SK-N-SH treated with all-trans-retinoic acid at 6 μM for 48 hours (cell line): Measurements from ENCODE around the gene TSG101.

Experiments
- ATAC-seq: fragments of 200-7000 bp; cut with Tn5 transposase; 3 replicates; pipeline ENCODE4 v1.9.1; 2020; ENCODE audit warnings: mild to moderate bottlenecking, moderate library complexity
- ARNTL ChIP-seq: fragments of 450-650 bp; formaldehyde crosslinking; IDR thresholded peaks from 2 replicates; pipeline ENCODE4 v1.5.0; 2020; ENCODE audit warnings: low read depth, mild to moderate bottlenecking, moderate library complexity, borderline replicate concordance
- BACH2 ChIP-seq: fragments of 250-450 bp; sonication (Bioruptor Pico); IDR thresholded peaks from 2 replicates; pipeline ENCODE4 v1.9.0; 2021; ENCODE audit warnings: mild to moderate bottlenecking, borderline replicate concordance
- CSDC2 ChIP-seq: fragments of 250-450 bp; sonication (Bioruptor Pico); IDR thresholded peaks from 2 replicates; pipeline ENCODE4 v1.5.0; 2020; ENCODE audit warnings: mild to moderate bottlenecking, moderate library complexity
- ESRRG ChIP-seq: fragments of 250-450 bp; sonication (Bioruptor Pico); IDR thresholded peaks from 2 replicates; pipeline ENCODE4 v1.6.1; 2021; ENCODE audit warnings: mild to moderate bottlenecking
- GLIS3 ChIP-seq: fragments of 250-450 bp; sonication (Bioruptor Pico); IDR thresholded peaks from 2 replicates; pipeline ENCODE4 v1.5.0; 2020; ENCODE audit warnings: mild to moderate bottlenecking, moderate library complexity
- ISL1 ChIP-seq: fragments of 250-450 bp; sonication (Bioruptor Pico); IDR thresholded peaks from 2 replicates; pipeline ENCODE4 v2.1.2; 2022; ENCODE audit warnings: mild to moderate bottlenecking, moderate library complexity
- OSR1 ChIP-seq: fragments of 250-450 bp; sonication (Bioruptor Pico); IDR thresholded peaks from 2 replicates; pipeline ENCODE4 v1.8.0; 2022; ENCODE audit warnings: moderate library complexity, mild to moderate bottlenecking, inconsistent platforms
- PPARA ChIP-seq: fragments of 250-450 bp; sonication (Bioruptor Pico); IDR thresholded peaks from 2 replicates; pipeline ENCODE4 v1.5.0; 2020; ENCODE audit warnings: mild to moderate bottlenecking, borderline replicate concordance
- RARB ChIP-seq: fragments of 250-450 bp; sonication (Bioruptor Pico); IDR thresholded peaks from 2 replicates; pipeline ENCODE4 v1.8.0; 2021; ENCODE audit warnings: mild to moderate bottlenecking, moderate library complexity
- SNAI2 ChIP-seq: fragments of 250-450 bp; sonication (Bioruptor Pico); IDR thresholded peaks from 2 replicates; pipeline ENCODE4 v1.5.0; 2020; ENCODE audit warnings: mild to moderate bottlenecking, moderate library complexity
- TCF4 ChIP-seq: fragments of 250-450 bp; sonication (Bioruptor Pico); IDR thresholded peaks from 2 replicates; pipeline ENCODE4 v1.8.0; 2021; ENCODE audit warnings: mild to moderate bottlenecking, moderate library complexity, borderline replicate concordance
- TOX ChIP-seq: fragments of 250-450 bp; sonication (Bioruptor Pico); IDR thresholded peaks from 2 replicates; pipeline ENCODE4 v1.8.0; 2021; ENCODE audit warnings: mild to moderate bottlenecking, moderate library complexity, borderline replicate concordance
- ZC3H10 ChIP-seq: fragments of 250-450 bp; sonication (Bioruptor Pico); IDR thresholded peaks from 2 replicates; pipeline ENCODE4 v1.5.1; 2021; ENCODE audit warnings: mild to moderate bottlenecking, moderate library complexity
- ZFP3 ChIP-seq: fragments of 250-450 bp; sonication (Bioruptor Pico); IDR thresholded peaks from 2 replicates; pipeline ENCODE4 v1.5.0; 2020; ENCODE audit warnings: mild to moderate bottlenecking, moderate library complexity
- ZFP30 ChIP-seq: fragments of 450-650 bp; formaldehyde crosslinking; IDR thresholded peaks from 2 replicates; pipeline ENCODE4 v1.5.0; 2022; ENCODE audit warnings: mild to moderate bottlenecking, moderate library complexity
- ZNF565 ChIP-seq: fragments of 450-650 bp; formaldehyde crosslinking; conservative IDR thresholded peaks from 2 replicates; pipeline ENCODE4 v1.5.0; 2020; ENCODE audit warnings: low read depth, mild to moderate bottlenecking, moderate library complexity
- ZNF70 ChIP-seq: fragments of 450-650 bp; formaldehyde crosslinking; IDR thresholded peaks from 2 replicates; pipeline ENCODE4 v1.5.0; 2020; ENCODE audit warnings: mild to moderate bottlenecking, moderate library complexity
- ZNF8 ChIP-seq: fragments of 450-650 bp; formaldehyde crosslinking; IDR thresholded peaks from 2 replicates; pipeline ENCODE4 v1.5.0; 2020; ENCODE audit warnings: mild to moderate bottlenecking, moderate library complexity
- TF ChIP-seq, protein P1 (sequence below): fragments of 250-450 bp; sonication (Bioruptor Pico); IDR thresholded peaks from 2 replicates; pipeline ENCODE4 v1.5.1; 2020; ENCODE audit warnings: low read depth, mild to moderate bottlenecking, moderate library complexity
- TF ChIP-seq, protein P2 (sequence below): fragments of 250-450 bp; sonication (Bioruptor Pico); IDR thresholded peaks from 2 replicates; pipeline ENCODE4 v1.8.0; 2020; ENCODE audit warnings: mild to moderate bottlenecking, moderate library complexity, borderline replicate concordance
- TF ChIP-seq, protein P3 (sequence below): fragments of 250-450 bp; sonication (Bioruptor Pico); IDR thresholded peaks from 2 replicates; pipeline ENCODE4 v1.5.0; 2020; ENCODE audit warnings: mild to moderate bottlenecking, moderate library complexity
- TF ChIP-seq, protein P4 (sequence below): fragments of 250-450 bp; sonication (Bioruptor Pico); IDR thresholded peaks from 2 replicates; pipeline ENCODE4 v1.5.1; 2021; ENCODE audit warnings: mild to moderate bottlenecking, moderate library complexity

The TSG101 gene

DNA sequence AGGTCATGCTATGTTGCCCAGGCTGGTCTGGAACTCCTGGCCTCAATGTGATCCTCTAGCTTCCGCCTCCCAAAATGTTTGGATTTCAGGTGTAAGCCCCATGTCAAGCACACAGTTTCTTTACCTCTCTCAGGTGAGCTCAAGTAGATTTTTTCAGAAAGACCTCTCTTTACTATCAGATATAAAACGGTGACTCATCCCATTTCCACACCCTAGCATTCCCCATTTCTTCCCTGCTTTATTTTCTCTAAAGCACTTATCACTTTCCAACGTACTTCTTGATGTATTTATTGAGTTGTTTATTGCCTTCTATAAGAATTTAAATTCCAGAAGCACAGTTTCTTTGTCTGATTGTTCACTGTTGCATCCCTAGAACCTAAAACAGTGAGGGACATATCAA lies 3.7 kb downstream of the TSG101 start (continued):
- no peak for TF ChIP-seq ARNTL (CRISPR knock-in tag)
- TF ChIP-seq, all 23 proteins: peak for 0

DNA sequence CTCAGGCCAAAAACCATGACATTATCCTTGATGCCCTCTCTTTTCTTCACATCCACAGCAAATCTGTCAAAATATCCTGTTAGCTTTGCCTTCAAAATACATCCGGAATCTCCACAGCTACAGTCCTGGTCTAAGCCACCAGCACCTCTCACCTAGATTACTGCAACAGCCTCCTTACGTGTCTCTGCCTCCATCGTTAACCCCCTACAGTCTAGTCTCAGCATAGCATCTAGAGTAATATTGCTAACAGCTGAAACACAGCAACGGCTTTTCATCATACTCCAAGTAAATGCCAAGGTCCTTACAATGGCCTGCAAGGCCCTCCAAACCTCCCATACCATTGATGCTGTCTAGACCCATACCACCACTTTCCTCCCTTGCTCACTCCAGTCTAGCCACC lies 4.4 kb downstream of the TSG101 start:
- no peak for TF ChIP-seq ESRRG (CRISPR knock-in tag)
- TF ChIP-seq, protein P1, sequence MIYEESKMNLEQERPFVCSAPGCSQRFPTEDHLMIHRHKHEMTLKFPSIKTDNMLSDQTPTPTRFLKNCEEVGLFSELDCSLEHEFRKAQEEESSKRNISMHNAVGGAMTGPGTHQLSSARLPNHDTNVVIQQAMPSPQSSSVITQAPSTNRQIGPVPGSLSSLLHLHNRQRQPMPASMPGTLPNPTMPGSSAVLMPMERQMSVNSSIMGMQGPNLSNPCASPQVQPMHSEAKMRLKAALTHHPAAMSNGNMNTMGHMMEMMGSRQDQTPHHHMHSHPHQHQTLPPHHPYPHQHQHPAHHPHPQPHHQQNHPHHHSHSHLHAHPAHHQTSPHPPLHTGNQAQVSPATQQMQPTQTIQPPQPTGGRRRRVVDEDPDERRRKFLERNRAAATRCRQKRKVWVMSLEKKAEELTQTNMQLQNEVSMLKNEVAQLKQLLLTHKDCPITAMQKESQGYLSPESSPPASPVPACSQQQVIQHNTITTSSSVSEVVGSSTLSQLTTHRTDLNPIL (CRISPR knock-in tag) = no peak
- TF ChIP-seq GLIS3 = no peak
- TF ChIP-seq PPARA (CRISPR knock-in tag) = no peak
- no peak for TF ChIP-seq ISL1 (CRISPR knock-in tag)
- no peak for ATAC-seq

DNA sequence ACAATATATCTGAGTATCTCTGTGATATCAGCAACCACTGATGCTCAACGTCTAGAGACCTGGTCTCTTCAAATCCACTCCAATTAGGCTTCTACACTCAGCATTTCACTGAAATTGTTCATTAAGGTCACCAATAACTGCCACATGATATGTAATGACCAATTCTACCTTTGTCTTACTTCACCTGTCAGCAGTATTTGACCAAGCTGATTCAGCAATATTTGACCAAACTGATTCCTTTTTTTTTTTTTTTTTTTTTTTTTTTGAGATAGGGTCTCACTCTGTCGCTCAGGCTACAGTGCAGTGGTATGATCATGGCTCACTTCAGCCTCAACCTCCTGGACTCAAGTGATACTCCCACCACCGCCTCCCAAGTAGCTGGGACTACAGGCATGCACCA lies 5.6 kb downstream of the TSG101 start:
- no peak for ATAC-seq
- no peak for TF ChIP-seq ZNF70 (CRISPR knock-in tag)
- TF ChIP-seq, protein P2, sequence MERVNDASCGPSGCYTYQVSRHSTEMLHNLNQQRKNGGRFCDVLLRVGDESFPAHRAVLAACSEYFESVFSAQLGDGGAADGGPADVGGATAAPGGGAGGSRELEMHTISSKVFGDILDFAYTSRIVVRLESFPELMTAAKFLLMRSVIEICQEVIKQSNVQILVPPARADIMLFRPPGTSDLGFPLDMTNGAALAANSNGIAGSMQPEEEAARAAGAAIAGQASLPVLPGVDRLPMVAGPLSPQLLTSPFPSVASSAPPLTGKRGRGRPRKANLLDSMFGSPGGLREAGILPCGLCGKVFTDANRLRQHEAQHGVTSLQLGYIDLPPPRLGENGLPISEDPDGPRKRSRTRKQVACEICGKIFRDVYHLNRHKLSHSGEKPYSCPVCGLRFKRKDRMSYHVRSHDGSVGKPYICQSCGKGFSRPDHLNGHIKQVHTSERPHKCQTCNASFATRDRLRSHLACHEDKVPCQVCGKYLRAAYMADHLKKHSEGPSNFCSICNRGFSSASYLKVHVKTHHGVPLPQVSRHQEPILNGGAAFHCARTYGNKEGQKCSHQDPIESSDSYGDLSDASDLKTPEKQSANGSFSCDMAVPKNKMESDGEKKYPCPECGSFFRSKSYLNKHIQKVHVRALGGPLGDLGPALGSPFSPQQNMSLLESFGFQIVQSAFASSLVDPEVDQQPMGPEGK (CRISPR knock-in tag) = no peak
- TF ChIP-seq RARB = no peak
- TF ChIP-seq ZFP3 (CRISPR knock-in tag) = no peak

DNA sequence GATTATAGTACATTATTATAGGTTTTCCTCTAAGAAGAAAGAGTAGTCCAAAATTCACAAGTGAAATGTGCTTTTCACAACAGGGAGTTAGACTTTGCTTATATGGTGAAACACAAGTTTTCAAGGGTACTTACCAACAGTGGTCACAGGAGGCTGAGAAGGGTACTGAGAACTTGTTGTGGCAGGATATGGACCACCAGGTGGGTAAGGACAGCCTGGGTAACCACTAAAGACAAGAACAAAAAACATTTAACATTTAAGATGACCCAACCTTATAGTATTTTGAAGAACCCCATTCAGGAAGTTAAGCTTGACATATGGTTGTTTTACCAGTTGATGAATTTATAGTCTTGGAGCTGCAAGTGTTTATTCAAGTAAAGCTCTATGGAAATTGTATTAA lies 24.4 kb downstream of the TSG101 start:
- ATAC-seq = no peak
- no peak for TF ChIP-seq PPARA (CRISPR knock-in tag)
- no peak for TF ChIP-seq ISL1 (CRISPR knock-in tag)
- TF ChIP-seq, protein P3, sequence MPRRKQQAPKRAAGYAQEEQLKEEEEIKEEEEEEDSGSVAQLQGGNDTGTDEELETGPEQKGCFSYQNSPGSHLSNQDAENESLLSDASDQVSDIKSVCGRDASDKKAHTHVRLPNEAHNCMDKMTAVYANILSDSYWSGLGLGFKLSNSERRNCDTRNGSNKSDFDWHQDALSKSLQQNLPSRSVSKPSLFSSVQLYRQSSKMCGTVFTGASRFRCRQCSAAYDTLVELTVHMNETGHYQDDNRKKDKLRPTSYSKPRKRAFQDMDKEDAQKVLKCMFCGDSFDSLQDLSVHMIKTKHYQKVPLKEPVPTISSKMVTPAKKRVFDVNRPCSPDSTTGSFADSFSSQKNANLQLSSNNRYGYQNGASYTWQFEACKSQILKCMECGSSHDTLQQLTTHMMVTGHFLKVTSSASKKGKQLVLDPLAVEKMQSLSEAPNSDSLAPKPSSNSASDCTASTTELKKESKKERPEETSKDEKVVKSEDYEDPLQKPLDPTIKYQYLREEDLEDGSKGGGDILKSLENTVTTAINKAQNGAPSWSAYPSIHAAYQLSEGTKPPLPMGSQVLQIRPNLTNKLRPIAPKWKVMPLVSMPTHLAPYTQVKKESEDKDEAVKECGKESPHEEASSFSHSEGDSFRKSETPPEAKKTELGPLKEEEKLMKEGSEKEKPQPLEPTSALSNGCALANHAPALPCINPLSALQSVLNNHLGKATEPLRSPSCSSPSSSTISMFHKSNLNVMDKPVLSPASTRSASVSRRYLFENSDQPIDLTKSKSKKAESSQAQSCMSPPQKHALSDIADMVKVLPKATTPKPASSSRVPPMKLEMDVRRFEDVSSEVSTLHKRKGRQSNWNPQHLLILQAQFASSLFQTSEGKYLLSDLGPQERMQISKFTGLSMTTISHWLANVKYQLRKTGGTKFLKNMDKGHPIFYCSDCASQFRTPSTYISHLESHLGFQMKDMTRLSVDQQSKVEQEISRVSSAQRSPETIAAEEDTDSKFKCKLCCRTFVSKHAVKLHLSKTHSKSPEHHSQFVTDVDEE (CRISPR knock-in tag) = no peak
- no peak for TF ChIP-seq TOX (CRISPR knock-in tag)
- TF ChIP-seq ZC3H10 (CRISPR knock-in tag) = no peak
- TF ChIP-seq, all 23 proteins: peak for 0

DNA sequence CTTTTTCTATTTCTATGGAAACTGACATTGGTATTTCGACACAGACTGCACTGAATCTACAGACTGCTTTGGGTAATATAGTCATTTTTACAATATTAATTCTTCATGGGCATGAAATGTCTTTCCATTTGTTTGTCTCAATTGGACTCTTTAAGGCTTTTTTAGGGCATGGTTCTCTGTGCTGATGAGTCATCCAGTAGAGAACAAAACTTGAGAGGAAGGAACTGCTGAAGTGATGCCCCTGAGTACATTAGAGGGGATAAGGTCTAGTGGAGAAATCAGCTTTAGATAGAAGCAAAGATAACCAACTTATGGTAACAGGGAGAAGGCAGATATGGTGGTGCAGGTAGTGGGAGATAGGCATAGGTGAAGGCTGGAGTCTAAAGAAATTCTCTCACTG lies 25.1 kb downstream of the TSG101 start:
- ATAC-seq = no peak
- TF ChIP-seq RARB = no peak
- TF ChIP-seq ISL1 (CRISPR knock-in tag) = no peak
- TF ChIP-seq ZFP30 (CRISPR knock-in tag) = no peak
- TF ChIP-seq ESRRG (CRISPR knock-in tag) = no peak
- TF ChIP-seq, protein P4, sequence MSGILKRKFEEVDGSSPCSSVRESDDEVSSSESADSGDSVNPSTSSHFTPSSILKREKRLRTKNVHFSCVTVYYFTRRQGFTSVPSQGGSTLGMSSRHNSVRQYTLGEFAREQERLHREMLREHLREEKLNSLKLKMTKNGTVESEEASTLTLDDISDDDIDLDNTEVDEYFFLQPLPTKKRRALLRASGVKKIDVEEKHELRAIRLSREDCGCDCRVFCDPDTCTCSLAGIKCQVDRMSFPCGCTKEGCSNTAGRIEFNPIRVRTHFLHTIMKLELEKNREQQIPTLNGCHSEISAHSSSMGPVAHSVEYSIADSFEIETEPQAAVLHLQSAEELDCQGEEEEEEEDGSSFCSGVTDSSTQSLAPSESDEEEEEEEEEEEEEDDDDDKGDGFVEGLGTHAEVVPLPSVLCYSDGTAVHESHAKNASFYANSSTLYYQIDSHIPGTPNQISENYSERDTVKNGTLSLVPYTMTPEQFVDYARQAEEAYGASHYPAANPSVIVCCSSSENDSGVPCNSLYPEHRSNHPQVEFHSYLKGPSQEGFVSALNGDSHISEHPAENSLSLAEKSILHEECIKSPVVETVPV (CRISPR knock-in tag) = no peak
- no peak for TF ChIP-seq OSR1 (CRISPR knock-in tag)
- no peak for TF ChIP-seq ZNF565 (CRISPR knock-in tag)

DNA sequence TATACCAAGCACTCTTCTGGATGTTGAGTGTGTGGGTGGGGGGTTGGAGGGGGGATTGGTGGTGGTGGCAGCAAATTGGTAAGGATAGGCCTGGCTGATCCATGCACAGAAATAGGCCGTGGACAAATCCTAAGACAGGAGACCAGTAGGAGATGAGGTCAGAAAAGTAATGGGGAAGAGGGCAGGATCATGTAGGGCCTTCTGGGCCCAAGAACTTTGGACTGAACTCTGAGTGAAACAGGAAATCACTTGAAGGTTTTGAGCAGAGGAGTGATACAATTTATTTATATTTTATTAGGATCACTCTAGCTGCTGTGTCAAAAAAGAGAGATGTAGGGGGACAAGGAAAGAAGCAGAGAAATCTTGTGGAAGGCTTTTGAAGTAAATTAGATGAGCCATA lies 28.7 kb downstream of the TSG101 start:
- ATAC-seq = no peak
- TF ChIP-seq SNAI2 (CRISPR knock-in tag) (no peak), ZFP30 (CRISPR knock-in tag) (no peak), PPARA (CRISPR knock-in tag) (no peak), ISL1 (CRISPR knock-in tag) (no peak), ZNF70 (CRISPR knock-in tag) (no peak), ESRRG (CRISPR knock-in tag) (no peak), CSDC2 (CRISPR knock-in tag) (no peak), TCF4 (no peak), ZFP3 (CRISPR knock-in tag) (no peak), BACH2 (CRISPR knock-in tag) (no peak), ARNTL (CRISPR knock-in tag) (no peak), ZNF8 (CRISPR knock-in tag) (no peak), GLIS3 (no peak)
- TF ChIP-seq, protein P2 (CRISPR knock-in tag) = no peak
- TF ChIP-seq, protein P4 (CRISPR knock-in tag) = no peak
